ENCODE results near the gene C10orf67. TPM values are rescaled to one million over a fixed set of nuclear protein-coding genes. Genes with fewer than 3 reads are reported as not detected.
"Not testable (repeated sequence)": the region's sequence is repeated elsewhere in the genome, so short reads cannot be mapped to it uniquely, and the experiment has no call there.

Gene C10orf67
- total RNA-seq, 1 experiment from 2014 or later, result not detected

DNA sequence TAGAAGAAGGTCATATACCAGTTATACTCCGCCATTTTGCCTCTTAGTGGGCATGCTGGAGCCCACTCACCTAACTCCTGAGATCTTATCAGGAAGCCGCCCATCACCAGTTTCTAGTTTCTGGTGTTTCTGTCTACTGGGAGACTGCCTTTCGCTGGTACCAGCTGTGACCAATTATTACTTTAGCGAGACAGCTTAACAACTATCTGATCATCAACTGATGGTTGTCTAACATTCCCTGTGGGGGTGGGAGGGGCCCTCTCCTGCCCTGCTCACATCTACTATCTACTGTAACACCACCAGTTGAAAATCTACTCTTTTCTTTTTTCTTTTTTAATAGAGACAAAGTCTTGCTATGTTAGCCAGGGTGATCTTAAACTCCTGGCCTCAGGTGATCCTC lies 46.2 kb upstream of the C10orf67 start:
- ATAC-seq, result no peak
- no peaks in the 10 kb centered on the region for H3K4me1 ChIP-seq (ENCODE audit: control insufficient read depth in 1 of 2, insufficient read depth in 2 of 2, low read length in 2 of 2)
- H3K9ac ChIP-seq (ENCODE audit: low read length), result no peak overlapping the region
- no peaks in the 10 kb centered on the region for H3K36me3 ChIP-seq (ENCODE audit: control insufficient read depth in 1 of 2, insufficient read depth in 2 of 2, low read length in 2 of 2)
- TF ChIP-seq RAD21 (IDR thresholded peaks at IDR 0.05; ENCODE audit: low read depth) (no peak), POLR2A (IDR thresholded peaks at IDR 0.05; ENCODE audit: borderline replicate concordance, extremely low read depth, insufficient read depth, insufficient read length) (no peak), EZH2phosphoT487 (IDR thresholded peaks at IDR 0.05; ENCODE audit: borderline replicate concordance) (no peak), POLR2AphosphoS5 (IDR thresholded peaks at IDR 0.05; ENCODE audit: low read depth, low read length) (no peak), FOSL1 (IDR thresholded peaks at IDR 0.05; ENCODE audit: low read depth) (no peak), EGR1 (IDR thresholded peaks at IDR 0.05; ENCODE audit: low read depth) (no peak), SP1 (IDR thresholded peaks at IDR 0.05; ENCODE audit: low read depth) (no peak)
- TF ChIP-seq, protein P1, sequence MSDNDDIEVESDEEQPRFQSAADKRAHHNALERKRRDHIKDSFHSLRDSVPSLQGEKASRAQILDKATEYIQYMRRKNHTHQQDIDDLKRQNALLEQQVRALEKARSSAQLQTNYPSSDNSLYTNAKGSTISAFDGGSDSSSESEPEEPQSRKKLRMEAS (IDR thresholded peaks at IDR 0.05), result no peak
- TF ChIP-seq, protein P2, sequence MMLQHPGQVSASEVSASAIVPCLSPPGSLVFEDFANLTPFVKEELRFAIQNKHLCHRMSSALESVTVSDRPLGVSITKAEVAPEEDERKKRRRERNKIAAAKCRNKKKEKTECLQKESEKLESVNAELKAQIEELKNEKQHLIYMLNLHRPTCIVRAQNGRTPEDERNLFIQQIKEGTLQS (IDR thresholded peaks at IDR 0.05), result no peak
- H2AFZ ChIP-seq (ENCODE audit: low read depth, low read length, poor library complexity, severe bottlenecking), result no peak overlapping the region
- H3K27ac ChIP-seq (ENCODE audit: low read depth, low read length), result no peak overlapping the region
- H3K4me2 ChIP-seq (ENCODE audit: low read length), result no peak overlapping the region
- H3K79me2 ChIP-seq (ENCODE audit: insufficient read depth, low read length), result no peaks in the 10 kb centered on the region
- RAD21 ChIA-PET (ENCODE audit: low non-redundant PET in 1 of 2, low total read pairs in 2 of 2, uncharacterized antibody in 2 of 2, unreplicated experiment in 2 of 2), result no interaction called here
- POLR2A ChIA-PET, result no interaction called here
- no peaks in the 10 kb centered on the region for H3K9me2 ChIP-seq (ENCODE audit: insufficient read depth)
- DNase-seq (ENCODE audit: low read depth, low spot score), result no peak
- intact Hi-C loops (cut with micrococcal nuclease), result no loop called here
- no peaks in the 10 kb centered on the region for H3K9me3 ChIP-seq (ENCODE audit: control insufficient read depth in 1 of 2, insufficient read depth in 1 of 2, low read depth in 1 of 2, low read length in 2 of 2)
- H3K4me3 ChIP-seq (replicated peaks in 1 of 2; ENCODE audit: low read depth in 1 of 2, low read length in 2 of 2), result no peak overlapping the region
- BruUV-seq (replicated peaks), result no TSS peak
- no peaks in the 10 kb centered on the region for H3K27me3 ChIP-seq (ENCODE audit: insufficient read depth, low read length)
- CTCF ChIA-PET, result no interaction called here
- no peaks in the 10 kb centered on the region for H4K20me1 ChIP-seq (ENCODE audit: insufficient read depth)

DNA sequence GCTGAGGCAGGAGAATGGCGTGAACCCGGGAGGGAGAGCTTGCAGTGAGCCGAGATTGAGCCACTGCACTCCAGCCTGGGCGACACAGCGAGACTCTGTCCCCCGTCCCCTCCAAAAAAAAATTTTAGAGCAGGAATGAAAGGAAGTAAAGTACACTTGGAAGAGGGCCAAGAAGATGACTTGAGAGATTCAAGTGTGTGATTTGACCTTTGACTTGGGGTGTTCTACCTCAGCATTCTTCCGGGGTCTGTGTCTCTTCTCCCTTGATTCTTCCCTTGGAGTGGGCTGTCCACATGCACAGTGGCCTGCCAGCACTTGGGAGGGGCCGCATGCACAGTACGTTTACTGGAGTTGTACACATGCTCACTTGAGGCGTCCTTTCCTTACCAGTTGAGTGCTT lies 45.8 kb upstream of the C10orf67 start:
- DNase-seq (ENCODE audit: low read depth, low spot score); RAD21 ChIA-PET (ENCODE audit: low non-redundant PET in 1 of 2, low total read pairs in 2 of 2, uncharacterized antibody in 2 of 2, unreplicated experiment in 2 of 2): not testable (repeated sequence)

DNA sequence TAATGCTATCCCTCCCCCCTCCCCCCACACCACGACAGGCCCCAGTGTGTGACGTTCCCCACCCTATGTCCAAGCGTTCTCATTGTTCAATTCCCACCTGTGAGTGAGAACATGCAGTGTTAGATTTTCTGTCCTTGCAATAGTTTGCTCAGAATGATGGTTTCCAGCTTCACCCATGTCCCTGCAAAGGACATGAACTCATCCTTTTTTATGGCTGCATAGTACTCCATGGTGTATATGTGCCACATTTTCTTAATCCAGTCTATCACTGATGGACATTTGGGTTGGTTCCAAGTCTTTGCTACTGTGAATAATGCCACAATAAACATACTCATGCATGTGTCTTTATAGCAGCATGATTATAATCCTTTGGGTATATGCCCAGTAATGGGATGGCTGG lies 42.9 kb upstream of the C10orf67 start:
- H2AFZ ChIP-seq (ENCODE audit: low read depth, low read length, poor library complexity, severe bottlenecking); H3K9me3 ChIP-seq (ENCODE audit: control insufficient read depth in 1 of 2, insufficient read depth in 1 of 2, low read depth in 1 of 2, low read length in 2 of 2); POLR2A ChIA-PET; H3K79me2 ChIP-seq (ENCODE audit: insufficient read depth, low read length); H3K9ac ChIP-seq (ENCODE audit: low read length); H3K27ac ChIP-seq (ENCODE audit: low read depth, low read length); RAD21 ChIA-PET (ENCODE audit: low non-redundant PET in 1 of 2, low total read pairs in 2 of 2, uncharacterized antibody in 2 of 2, unreplicated experiment in 2 of 2); DNase-seq (ENCODE audit: low read depth, low spot score); BruUV-seq (replicated peaks); H3K27me3 ChIP-seq (ENCODE audit: insufficient read depth, low read length); H3K4me2 ChIP-seq (ENCODE audit: low read length); H3K9me2 ChIP-seq (ENCODE audit: insufficient read depth); H3K4me3 ChIP-seq (replicated peaks in 1 of 2; ENCODE audit: low read depth in 1 of 2, low read length in 2 of 2); ATAC-seq; H3K4me1 ChIP-seq (ENCODE audit: control insufficient read depth in 1 of 2, insufficient read depth in 2 of 2, low read length in 2 of 2); CTCF ChIA-PET; H4K20me1 ChIP-seq (ENCODE audit: insufficient read depth); intact Hi-C loops (cut with micrococcal nuclease); H3K36me3 ChIP-seq (ENCODE audit: control insufficient read depth in 1 of 2, insufficient read depth in 2 of 2, low read length in 2 of 2): not testable (repeated sequence)

More for the DNA sequence above, 45.8 kb upstream of the C10orf67 start:
- intact Hi-C loops (cut with micrococcal nuclease); H2AFZ ChIP-seq (ENCODE audit: low read depth, low read length, poor library complexity, severe bottlenecking); BruUV-seq (replicated peaks); H3K36me3 ChIP-seq (ENCODE audit: control insufficient read depth in 1 of 2, insufficient read depth in 2 of 2, low read length in 2 of 2); POLR2A ChIA-PET; H3K9ac ChIP-seq (ENCODE audit: low read length); H3K4me3 ChIP-seq (replicated peaks in 1 of 2; ENCODE audit: low read depth in 1 of 2, low read length in 2 of 2); H3K27ac ChIP-seq (ENCODE audit: low read depth, low read length); H4K20me1 ChIP-seq (ENCODE audit: insufficient read depth); ATAC-seq; H3K79me2 ChIP-seq (ENCODE audit: insufficient read depth, low read length); H3K9me2 ChIP-seq (ENCODE audit: insufficient read depth); H3K4me2 ChIP-seq (ENCODE audit: low read length); H3K4me1 ChIP-seq (ENCODE audit: control insufficient read depth in 1 of 2, insufficient read depth in 2 of 2, low read length in 2 of 2); H3K9me3 ChIP-seq (ENCODE audit: control insufficient read depth in 1 of 2, insufficient read depth in 1 of 2, low read depth in 1 of 2, low read length in 2 of 2); CTCF ChIA-PET; H3K27me3 ChIP-seq (ENCODE audit: insufficient read depth, low read length): not testable (repeated sequence)

Measured in HCT116 (cell line).